H4 (cell line): ENCODE results near the gene DNAH8. TPM values are rescaled to one million over a fixed set of nuclear protein-coding genes. Genes with fewer than 3 reads are reported as not detected.

ENCODE experiments used
- DNase-seq: peaks from one replicate; pipeline ENCODE4 v3.0.0-alpha.2; 2015; ENCODE audit warnings: low spot score
- total RNA-seq: library from RNA; depleted of rRNA; stranded (reverse); fragments of >200 nt; shearing (Covaris generic); gene quantifications from 2 replicates; pipeline ENCODE4 v1.2.3, GENCODE V29; 2014

DNAH8 gene
- total RNA-seq, 1 experiment from 2014 or later: not detected

DNA sequence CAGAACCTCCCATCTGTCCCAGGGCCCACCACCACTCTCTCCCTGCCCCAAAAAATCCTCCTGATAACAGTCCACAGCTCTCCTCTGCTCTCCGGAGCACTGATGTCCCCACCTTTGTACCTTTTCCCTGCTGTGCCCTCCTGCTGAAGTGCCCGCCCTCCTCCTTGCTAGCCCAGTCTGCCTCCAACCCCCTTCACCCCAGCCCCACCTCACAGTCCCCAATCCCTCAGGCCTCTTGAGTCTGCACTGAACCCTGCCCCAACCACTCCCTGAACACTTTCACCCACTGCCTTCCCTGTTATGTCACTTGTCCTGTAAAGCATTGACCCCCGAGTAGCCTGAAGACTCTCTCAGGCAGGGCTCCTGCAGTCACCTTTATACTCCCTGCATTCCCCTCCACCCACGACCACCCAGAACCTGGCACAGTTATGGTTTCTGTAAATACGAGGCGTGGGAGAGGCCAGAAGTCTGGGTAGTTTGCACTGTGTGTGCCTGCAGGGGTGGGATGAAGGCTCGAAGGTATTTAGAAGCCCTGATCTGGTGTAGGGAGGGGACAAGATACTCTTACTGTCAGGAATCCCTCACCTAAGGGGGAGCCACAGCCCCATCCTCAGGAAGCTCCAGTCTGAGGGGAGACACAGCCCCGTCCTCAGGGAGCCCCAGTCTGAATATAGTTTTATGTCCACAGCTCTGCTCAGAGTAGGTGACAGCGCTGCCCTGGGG, 338.9 kb downstream of the DNAH8 start:
- no peak for DNase-seq

DNA sequence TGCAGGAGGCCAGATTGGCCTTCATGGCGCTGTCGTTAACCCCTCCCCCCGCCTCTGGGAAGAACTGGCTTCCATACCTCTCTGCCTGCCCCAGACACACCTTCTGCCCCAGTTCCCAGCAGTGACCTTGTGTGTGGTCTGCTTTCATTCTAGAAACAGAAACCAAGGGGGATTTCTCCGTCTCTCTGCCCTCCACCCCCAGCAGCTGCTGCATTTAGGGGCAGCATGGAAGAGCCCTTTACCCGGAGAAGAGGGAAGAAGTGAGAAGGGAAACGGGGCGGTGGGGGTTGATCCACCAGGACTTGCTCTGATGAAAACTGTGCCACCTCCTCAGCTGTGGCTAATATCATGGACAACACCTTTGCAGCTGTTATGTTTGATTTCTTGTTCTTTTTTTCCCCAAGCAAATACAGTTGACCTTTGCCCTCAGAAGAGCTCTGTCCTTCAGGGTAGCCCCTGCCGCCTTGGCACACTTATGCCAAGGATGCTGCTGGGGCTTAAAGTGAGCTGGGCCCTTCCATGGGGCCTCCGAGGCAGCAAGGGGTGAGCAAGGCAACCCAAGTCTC, 339.5 kb downstream of the DNAH8 start:
- DNase-seq: no peak

DNA sequence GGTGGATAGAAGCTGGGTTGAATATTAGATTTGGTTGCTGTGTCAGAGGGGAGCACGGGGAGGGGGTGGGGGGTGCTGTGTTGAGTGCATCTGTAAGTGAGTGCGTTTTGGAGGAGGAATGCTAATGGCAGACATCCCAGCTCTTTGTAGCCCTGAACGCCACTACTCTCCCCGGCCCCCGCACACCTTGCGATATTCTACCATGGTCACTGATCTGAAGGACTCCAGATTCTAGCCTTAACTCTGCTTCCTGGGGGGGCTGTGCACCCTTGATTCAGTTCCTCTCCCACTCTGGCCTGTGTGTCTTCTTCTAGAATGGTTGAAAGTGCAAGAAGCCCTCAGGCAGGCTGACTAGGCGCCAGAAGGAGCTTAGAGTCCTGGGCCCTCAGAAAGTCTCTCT, 340.6 kb downstream of the DNAH8 start:
- DNase-seq: no peak

DNA sequence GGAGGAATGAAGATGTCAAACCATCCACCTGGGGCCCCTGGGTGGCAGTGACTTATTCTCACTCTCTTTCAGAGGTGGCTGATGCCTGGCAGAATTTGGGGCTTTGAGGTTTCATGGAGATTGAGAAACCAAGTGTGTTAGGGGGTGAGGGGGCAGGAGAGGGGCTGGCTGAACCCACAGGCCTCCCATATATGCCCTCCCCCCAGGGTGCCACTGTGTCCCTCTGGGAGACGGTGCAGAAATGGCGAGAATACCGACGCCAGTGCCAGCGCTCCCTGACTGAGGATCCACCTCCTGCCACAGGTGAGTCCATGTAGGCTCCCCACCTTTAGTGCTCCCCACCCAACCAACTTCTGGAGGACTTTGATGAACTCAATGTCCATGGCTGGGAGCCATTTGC, 341.1 kb downstream of the DNAH8 start:
- no peak for DNase-seq

DNA sequence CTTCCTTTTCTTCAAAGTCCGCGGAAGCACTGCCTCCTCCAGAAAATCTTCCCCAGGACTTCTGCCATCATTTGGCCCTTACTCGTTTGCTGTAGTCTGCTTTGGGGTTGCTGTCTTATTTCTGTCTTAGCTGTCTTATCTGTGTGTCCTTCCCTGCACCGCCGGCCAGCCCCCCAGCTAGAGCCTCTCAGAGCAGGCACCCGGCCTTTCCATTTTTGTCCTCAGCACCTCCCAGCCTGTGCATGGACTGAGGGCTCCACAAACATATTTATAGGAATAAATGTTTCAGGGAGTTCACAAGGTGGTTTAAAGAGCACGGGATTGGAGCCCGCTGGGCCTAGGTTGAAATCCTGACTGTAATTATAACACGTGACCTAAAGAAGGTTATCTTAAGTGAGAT, 341.6 kb downstream of the DNAH8 start:
- DNase-seq: no peak

DNA sequence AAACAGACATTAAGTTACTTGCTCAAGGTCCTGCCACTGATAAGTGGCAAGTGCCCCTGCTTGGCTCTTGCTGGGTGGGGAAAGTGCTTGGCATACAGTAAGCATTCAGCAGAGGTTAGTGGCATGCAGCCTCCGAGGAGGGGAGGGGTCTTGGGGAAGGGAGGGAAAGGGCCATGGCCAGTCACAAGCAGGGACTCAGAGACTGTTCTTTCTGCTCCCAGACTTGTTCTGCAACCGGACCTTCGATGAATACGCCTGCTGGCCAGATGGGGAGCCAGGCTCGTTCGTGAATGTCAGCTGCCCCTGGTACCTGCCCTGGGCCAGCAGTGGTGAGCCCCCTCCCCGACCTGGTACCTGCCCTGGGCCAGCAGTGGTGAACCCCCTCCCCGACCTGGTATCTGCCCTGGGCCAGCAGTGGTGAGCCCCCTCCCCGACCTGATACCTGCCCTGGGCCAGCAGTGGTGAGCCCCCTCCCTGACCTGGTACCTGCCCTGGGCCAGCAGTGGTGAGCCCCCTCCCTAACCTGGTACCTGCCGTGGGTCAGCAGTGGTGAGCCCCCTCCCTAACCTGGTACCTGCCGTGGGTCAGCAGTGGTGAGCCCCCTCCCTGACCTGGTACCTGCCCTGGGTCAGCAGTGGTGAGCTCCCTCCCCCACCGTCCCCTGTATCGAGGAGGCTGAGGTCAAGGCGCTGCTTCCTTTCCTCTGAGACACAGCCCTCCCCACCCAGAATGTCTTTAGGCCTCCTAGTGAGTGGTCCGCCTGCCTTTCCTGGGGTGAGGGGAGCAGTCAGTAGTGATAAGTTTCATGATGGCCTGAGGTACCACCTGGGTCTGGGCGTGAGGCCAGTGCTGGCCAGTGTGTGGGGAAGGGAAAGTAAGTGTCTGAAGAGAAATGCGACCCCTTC, 342.4 kb downstream of the DNAH8 start:
- no peak for DNase-seq

DNA sequence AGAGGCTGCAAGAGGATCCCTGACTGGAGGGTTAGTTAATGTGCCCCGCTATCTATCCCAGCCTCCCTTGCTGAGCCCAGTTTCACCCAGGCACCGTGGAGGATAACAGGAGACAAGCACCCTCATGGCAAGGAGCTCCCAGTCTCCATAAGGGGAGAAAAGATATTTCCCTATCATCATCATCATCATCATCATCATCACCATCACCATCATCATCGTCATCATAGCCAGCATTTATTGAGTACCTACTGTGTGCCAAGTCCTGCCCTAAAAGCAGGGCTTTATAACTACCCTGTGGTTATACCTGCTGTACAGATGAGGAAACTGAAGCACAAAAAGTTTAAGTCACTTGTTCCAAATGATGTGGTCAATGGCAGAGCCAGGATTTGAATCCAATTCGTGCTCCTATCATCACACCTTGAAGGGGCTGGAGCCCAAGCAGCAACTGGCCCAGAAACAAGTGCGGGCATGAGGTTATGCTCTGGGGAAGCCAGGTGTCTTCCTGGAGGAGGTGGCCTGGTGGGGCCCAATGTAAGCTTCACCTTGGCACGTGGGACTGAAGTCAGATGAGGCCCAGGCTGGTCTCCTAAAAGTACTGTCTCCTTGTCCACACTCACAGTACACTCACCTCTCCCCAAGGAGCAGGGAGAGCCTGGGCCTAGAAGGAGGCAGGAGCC, 343.5 kb downstream of the DNAH8 start:
- no peak for DNase-seq

DNA sequence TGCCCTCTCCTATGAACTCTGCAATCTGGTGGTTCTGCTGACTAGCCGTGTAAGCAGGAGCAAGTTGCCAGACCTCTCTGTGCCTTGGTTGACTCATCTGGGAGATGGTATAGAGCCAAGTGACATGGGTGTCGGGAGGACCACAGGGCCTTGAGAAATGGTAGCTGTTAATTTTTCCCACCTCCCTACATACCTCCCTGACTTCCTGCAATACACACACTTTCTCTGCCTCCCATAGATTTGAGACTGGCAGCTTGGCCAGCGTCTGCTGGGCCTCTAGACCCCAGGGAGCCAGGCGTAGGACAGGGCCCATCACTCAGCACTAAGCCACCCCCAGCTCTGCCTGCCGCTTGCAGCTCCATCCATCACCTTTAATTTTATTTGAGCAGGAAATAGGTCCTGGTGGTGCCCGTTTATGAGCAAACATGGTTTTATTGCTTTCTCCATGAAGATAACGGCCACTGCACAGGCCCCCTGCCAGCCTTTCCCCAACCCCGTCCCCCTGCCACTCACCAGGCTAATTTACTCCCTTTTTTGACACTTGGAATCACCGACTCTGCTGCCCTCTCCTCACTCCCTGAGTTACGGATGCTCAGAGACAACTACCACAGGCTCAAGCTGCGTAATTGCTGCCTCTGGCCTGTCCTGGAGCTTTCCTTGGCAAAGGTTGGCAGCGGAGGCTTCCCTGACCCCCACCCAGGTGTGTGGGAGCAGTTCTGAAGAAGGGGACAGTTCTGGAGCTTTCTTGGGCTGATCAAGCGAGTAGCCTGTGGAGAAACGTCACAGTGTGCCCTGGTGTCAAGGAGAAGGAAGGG, 344.6 kb downstream of the DNAH8 start:
- DNase-seq: no peak

DNA sequence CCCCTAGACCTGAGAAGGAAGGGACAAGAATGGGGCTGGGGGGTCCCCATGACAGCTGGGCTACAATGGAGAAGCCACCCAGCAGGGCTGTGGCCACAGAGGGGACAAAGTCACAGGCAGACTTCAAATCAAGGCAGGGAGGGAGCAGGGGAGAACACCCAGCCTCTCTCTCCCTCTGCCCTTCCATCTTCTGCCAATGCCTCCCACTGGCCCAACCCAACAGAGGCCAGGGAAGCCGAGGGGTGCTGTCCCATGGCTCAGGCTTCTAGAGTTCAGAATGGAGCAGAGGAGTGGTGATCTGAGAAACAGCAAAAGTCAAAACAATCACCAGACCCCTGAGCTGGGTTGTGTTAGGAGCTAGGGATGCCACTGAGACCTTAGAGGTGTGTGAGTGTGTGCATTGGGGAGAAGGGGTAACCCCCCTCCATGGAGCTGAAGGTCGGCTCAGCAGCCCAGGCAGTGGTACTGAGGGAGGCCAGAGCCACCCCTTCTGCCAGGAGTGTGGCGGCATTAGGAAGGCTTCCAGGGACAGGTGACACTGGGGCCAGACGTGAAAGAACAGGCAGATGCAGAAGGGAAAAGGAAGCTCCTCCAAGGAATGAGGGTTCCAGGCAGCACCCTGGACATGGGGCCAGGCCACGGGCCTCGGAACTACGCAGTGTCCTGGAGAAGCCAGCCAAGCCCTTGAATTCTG, 345.5 kb downstream of the DNAH8 start:
- no peak for DNase-seq

DNA sequence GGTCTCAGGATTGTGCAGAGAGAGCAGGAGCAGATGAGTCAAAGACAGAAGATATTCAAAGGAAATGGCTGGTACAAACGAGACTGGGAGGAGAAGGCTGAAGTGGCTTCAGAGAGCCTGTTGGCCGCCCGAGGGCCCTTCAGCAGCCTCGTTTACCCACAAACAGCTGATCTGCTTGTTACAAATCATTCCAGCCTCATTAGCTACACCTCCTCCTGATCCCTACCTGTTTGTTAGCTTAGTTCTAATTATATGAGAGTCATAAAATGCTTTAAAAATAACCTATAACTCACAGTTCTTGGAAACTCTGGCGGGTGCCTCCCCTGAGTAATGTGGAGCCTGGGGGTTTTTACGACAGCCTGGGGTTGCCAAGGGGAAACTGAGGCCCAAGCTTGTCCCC, 346.1 kb downstream of the DNAH8 start:
- no peak for DNase-seq

DNA sequence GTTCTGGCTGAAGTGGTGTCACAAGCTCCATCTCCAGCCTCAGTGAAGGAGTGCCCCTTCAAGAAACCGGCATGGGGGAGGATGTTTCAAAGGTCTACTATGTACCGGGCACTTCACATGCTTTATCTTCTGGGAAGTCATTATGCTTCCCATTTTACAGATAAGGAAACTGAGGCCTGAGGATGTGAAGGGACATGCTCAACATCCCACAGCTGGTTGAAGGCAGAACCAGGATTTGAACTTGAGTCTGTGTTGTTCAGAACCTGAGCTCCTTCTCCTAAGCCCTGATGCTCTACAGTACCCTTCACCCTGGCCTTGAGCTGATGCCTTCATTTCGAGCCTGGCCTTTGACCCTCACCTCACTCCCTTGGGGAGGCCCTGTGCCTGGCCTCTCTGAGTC, 346.5 kb downstream of the DNAH8 start:
- DNase-seq: no peak

DNA sequence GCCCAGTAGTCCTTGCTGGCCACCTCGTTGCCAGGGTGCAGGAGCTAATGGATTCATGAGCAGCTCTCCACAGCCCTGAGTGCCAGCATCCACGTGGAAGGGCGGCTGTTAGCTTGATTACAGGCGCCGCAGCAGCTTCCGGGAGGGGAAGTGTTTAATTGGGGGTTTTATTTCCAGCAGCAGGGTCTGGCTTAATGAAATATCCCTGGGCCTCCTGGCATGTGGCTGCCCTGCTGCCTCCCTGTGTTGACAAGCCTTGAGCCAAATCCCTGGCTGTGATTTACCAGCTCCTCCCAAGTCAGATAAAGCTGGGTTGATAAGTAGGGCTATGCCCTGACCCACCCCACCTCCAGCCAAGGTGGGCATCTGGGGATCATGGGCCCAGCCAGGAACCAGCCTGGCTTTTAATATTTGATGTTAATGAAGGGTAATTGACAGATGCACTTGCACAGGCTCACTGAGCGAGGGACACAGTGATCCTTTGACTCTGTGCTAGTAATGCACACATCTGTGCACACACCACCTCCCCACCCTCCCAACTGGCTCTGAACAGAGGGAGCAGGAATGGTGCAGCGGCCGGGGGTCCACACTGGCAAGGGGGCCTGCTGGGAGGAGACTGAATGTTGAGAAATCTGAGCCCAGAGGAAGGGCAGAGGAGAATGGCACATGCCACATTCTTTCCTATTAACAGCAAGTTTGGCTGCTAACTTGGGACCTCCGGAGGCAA, 347.1 kb downstream of the DNAH8 start:
- DNase-seq: no peak

DNA sequence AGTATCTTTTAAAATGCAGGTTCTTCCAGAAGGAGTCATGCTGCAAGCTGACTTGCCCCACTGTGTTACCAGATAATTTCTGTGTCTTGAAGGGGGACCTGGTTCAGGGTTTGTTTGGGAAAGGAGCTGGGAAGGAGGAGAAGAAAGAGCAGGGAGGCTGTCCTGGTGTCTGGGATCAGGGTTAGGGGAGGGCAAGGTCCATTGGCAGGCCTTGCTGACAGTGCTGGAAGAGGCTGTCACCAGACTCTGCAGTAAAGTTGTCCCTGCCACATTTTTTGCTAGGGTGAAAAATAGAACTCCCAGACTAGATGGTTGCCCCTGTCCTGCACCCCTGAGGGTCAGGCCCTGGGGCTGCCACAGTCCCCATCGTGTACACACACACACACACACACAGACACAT, 348.4 kb downstream of the DNAH8 start:
- no peak for DNase-seq

DNA sequence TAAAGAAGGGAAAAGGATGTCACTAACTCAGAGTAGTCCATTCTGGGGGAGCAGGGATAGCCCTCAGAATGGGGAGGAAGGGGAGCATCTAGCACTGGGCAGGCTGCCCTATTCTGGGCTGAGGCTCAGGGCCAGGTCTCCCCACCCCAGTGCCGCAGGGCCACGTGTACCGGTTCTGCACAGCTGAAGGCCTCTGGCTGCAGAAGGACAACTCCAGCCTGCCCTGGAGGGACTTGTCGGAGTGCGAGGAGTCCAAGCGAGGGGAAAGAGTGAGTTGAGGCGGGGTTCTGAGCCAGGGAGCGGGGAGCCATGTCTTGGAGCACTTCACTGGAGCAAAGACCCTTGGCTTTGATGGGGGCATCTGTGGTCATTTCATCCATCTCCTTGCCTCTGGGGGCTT, 350.4 kb downstream of the DNAH8 start:
- DNase-seq: no peak

DNA sequence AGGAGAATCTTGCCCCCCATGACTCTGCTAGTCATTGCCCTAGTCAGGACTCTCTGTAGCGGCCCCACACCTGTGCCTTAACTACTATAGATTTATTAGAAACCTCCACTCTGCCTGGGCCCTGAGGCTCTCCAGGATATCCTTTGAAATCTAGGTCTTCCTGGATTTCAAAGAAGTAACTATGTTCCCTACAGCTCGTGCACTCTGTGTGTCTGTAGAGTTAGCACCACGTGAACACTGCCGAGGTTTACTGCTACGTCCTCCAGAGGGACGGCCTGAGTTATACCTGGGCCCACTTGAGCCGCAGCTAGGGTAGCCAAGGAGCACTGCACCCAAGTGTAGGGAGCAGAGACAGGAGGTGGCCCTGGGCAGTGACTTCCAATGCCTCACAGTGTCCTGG, 353.3 kb downstream of the DNAH8 start:
- DNase-seq: no peak

DNA sequence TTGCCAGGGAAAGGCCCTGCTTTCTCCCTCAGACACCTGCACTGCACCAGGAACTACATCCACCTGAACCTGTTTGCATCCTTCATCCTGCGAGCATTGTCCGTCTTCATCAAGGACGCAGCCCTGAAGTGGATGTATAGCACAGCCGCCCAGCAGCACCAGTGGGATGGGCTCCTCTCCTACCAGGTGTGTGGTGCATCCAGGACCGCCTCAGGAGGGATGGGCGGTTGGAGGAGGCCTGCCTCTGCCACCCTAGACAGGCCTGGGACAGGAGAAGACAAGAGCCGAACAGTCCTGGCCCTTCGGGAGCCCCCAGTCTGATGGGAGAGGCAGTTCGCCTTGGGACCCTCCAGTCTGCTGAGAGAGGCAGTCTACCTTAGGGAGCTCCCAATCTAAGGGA, 357.7 kb downstream of the DNAH8 start:
- no peak for DNase-seq

DNA sequence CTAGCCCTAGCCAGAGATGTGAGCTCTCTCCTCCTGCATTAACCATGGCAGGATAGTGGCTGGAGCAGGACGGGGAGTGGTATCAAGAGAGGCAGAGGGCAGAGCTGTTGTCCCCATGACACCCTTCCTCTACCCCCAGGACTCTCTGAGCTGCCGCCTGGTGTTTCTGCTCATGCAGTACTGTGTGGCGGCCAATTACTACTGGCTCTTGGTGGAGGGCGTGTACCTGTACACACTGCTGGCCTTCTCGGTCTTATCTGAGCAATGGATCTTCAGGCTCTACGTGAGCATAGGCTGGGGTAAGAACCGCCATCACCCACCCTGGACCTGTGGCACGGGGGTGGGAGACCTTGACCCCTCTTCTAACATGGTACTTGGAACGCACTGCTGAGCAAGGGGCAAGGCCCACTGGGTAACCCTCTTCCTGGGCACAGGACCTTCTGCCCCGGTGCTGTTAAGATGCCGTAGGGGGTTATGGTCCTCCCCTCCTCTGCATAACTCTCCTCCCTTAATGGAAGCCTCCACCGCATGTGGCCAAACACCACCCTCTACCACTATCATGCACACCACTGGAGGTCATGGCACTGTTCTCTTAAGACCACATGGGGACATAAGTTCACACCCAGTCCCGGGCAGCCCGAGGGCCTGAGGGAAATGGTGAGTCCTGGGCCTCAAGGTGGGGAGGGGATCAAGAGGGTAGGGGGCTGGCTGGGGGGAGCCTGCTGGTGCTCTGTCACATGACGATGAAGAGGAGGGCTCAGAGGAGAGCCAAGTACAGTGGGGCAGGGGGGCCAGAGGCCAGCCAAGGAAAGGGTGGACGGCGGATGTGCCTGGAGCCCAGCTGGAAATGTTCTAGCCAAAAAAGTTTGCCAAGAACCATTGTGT, 358.6 kb downstream of the DNAH8 start:
- no peak for DNase-seq

DNA sequence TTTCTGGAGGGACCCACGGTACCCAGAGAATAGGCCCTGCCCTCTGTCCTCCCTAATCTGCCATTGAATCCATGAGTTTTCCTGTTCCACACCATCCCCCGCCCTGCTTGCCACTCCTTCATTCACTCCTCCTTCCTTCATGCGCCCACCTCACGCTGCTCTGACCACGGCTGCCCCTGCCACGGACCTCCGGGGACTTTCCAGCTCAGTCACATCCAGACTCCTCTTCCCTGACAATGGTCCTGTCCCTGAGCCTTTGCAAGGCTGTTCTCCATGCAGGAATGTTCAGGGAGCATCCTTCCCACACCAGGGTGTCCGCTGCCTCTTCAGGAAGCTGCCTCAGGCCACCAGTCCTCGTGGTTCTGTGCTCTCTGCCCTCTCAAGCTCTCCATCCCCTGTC, 359.4 kb downstream of the DNAH8 start:
- no peak for DNase-seq

DNA sequence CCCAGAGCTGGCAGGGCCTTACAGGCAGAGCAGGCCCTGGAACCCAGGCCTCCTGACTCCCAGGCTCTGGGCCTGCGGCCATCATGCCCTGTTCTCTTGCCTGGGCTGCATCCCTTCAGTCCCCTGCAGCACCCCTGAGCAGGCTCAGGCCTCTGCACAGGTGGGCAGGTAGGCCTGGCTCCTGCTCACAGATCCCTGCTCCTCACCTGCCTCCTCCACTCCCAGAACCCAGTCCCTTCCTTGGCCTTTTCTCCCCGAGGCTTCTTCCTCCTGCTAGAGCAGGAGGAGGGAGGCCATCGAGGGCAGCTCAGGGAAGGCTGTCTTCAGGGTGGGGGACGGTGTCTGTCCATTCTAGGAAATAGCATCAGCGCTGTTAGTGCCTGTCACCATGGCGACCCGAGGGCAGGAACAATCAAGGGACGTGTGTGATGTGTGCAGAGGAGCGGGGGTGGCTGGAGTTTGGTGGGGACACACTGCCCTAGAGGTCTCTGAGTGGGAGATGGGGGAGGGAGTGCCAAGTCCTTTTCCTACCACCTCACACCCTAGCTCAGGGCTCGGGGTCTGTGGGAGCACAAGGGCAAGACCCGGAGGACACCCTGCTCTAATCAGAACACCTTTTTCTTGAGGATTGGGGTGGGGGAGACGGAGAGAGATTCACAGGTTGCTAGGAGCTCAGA, 360.0 kb downstream of the DNAH8 start:
- no peak for DNase-seq
